ENCODE measurements around the gene CHN2.

CHN2 gene

DNA sequence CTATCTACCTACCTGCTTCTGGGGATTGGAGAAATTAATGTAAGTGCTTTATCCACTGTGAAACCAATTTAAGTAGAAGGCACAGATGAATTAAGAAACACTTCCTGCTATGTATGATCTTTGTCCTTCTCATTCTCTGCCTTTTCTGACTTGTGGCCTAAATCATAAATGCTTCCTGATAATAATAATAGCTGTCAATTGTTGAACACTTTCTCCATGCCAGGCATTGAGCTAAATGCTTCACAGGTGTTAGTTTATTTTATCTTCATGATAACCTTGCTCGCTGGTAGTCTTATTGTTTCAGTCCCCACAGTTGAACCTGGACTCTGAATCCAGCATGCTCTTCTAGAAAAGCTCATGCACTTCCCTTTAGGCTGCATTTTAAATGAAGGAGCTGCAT is 75.4 kb downstream of the CHN2 start:
- no peak for DNase-seq (ENCODE audit: low read depth)
- TF ChIP-seq MYC (IDR thresholded peaks at IDR 0.05; ENCODE audit: low read depth, low read length) (no peak), POLR2A (IDR thresholded peaks at IDR 0.05; ENCODE audit: extremely low read depth, insufficient read length) (no peak)
- TF ChIP-seq, protein P1, sequence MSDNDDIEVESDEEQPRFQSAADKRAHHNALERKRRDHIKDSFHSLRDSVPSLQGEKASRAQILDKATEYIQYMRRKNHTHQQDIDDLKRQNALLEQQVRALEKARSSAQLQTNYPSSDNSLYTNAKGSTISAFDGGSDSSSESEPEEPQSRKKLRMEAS (IDR thresholded peaks at IDR 0.05; ENCODE audit: low read depth, low read length): no peak
- TF ChIP-seq, protein P2, sequence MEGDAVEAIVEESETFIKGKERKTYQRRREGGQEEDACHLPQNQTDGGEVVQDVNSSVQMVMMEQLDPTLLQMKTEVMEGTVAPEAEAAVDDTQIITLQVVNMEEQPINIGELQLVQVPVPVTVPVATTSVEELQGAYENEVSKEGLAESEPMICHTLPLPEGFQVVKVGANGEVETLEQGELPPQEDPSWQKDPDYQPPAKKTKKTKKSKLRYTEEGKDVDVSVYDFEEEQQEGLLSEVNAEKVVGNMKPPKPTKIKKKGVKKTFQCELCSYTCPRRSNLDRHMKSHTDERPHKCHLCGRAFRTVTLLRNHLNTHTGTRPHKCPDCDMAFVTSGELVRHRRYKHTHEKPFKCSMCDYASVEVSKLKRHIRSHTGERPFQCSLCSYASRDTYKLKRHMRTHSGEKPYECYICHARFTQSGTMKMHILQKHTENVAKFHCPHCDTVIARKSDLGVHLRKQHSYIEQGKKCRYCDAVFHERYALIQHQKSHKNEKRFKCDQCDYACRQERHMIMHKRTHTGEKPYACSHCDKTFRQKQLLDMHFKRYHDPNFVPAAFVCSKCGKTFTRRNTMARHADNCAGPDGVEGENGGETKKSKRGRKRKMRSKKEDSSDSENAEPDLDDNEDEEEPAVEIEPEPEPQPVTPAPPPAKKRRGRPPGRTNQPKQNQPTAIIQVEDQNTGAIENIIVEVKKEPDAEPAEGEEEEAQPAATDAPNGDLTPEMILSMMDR (IDR thresholded peaks at IDR 0.05; ENCODE audit: low read depth, low read length): no peak
- H3K4me3 ChIP-seq (ENCODE audit: low read depth, low read length): no peak overlapping the region

DNA sequence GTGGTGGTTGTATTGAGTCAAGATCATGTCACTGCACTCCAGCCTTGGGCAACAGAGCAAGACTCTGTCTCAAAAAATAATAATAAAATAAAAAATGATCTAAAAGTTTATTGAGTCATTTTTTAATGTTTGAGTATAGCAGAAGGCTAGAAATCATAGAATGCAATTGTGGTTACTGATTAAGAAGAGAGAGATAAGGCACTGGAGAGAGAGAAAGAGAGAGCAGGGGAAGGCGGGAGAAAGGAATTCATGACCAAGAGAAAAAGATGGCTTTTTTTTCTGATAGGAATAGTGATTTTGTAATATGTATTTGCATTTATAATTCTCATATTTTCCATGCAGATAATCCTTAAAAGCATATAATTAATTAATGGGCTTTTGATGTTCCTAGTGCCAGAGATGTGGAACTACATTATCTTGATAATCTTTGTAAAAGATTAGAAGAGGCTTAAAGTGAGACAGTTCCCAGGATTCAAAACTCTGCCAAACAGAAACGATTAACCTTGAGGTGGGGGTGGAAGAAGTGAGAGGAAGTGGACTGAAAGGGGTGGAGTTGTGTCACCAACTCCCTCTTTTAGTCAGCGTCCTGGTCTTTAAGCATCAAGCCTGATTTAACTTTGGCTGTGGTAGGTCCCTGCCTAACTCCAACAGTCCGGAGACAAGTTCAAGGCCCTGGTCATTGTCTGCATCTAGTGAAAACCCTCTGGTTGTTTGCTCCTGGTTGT is 76.2 kb downstream of the CHN2 start:
- peak; percentile 45 for DNase-seq (ENCODE audit: low read depth)
- TF ChIP-seq, protein P2 (IDR thresholded peaks at IDR 0.05; ENCODE audit: low read depth, low read length): no peak
- H3K4me3 ChIP-seq (ENCODE audit: low read depth, low read length): no peak overlapping the region

DNA sequence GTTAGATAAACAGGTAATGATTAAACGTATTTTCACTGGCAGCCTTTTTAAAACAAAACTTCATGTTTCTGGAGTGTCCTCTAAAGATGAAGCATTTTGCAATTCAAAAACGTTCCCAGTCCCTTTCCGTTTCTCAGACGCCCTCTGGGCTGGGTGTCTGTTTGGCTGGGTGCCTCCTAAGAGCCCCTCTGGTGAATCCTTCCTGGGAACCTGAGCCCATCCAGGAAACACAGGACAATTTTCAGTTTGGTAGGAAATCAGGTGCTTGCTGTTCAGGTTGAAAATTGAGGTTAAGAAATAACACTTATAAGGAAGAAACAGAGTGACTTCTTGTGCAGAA is 76.7 kb downstream of the CHN2 start:
- H3K4me3 ChIP-seq (ENCODE audit: low read depth, low read length): no peak overlapping the region
- no peak for DNase-seq (ENCODE audit: low read depth)
- TF ChIP-seq POLR2A (IDR thresholded peaks at IDR 0.05; ENCODE audit: extremely low read depth, insufficient read length) (no peak), MYC (IDR thresholded peaks at IDR 0.05; ENCODE audit: low read depth, low read length) (no peak)
- TF ChIP-seq, protein P2 (IDR thresholded peaks at IDR 0.05; ENCODE audit: low read depth, low read length): no peak
- TF ChIP-seq, protein P1 (IDR thresholded peaks at IDR 0.05; ENCODE audit: low read depth, low read length): no peak

DNA sequence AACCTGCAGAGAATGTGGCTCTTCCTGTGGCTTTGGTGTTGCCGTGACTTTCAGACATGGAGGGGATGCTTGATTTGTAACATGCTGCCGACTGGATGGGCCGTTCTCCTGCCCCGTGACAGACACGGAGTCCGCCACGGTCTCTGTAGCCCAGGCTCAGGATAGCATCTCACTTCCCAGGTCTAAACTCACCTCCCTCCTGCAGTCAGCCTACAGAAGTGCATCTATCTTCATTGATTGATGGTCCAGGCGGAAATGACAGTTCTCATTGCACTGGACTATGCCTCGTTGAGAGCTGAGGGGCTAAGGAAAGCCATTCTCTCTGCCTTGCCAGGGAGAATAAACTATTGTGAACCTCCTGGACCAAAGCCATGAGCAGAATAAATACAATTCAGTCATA is 77.5 kb downstream of the CHN2 start:
- no peak for TF ChIP-seq POLR2A (IDR thresholded peaks at IDR 0.05; ENCODE audit: extremely low read depth, insufficient read length)
- TF ChIP-seq MYC (IDR thresholded peaks at IDR 0.05; ENCODE audit: low read depth, low read length): no peak
- TF ChIP-seq, protein P2 (IDR thresholded peaks at IDR 0.05; ENCODE audit: low read depth, low read length): no peak
- TF ChIP-seq, protein P1 (IDR thresholded peaks at IDR 0.05; ENCODE audit: low read depth, low read length): no peak
- no peak overlapping the region for H3K4me3 ChIP-seq (ENCODE audit: low read depth, low read length)
- DNase-seq (ENCODE audit: low read depth): no peak

DNA sequence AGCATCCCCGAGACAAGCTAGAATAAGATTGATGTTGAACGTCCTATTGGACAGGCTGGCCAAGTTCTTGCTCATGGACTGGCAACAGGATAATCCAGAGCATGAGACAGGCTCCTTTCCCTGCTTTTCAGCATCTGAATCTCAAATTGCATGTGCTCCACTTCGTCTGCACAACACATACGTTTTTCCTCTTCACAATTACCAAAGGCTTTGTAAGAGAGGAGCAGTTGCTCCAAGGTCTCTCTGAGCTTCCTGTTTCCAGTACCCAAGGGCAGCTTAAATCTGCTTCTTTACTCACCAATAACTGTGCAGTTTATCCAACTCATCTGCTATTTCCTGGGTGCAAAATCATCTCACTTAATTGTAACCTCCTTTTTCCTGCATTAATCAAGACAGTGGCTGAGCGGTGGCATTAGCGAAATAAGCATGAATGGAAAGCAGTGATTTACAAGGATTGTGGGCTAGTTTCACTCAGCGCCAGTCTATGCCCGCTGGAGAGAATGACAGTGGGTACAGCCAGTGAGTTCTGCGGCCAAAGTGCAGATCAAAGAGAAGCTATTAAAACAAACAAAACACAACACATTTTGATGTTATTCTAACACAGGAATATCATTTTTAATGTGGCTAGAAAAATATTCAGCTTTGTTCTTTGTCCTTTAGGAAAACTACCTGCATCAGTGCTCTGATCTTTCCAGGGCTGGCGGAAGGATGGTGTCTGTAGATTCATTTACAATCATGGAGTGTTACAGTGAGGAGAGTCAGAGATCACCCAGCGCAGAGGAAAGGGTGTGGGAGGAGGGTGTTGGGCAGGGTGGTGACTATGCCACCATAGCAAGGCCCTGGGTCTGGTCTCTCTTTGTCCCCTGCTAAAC is 79.8 kb downstream of the CHN2 start:
- no peak overlapping the region for H3K4me3 ChIP-seq (ENCODE audit: low read depth, low read length)
- TF ChIP-seq MYC (IDR thresholded peaks at IDR 0.05; ENCODE audit: low read depth, low read length) (no peak), POLR2A (IDR thresholded peaks at IDR 0.05; ENCODE audit: extremely low read depth, insufficient read length) (no peak)
- TF ChIP-seq, protein P1 (IDR thresholded peaks at IDR 0.05; ENCODE audit: low read depth, low read length): peak; percentile 36; the same call in 1 of the 2 replicates
- TF ChIP-seq, protein P2 (IDR thresholded peaks at IDR 0.05; ENCODE audit: low read depth, low read length): no peak
- DNase-seq (ENCODE audit: low read depth): peak; percentile 52
